ENCODE measurements around the gene EXOC4.
A peak's percentile ranks its signal among the peaks of the same experiment; 100 is the strongest.
"Not testable (repeated sequence)": the region's sequence is repeated elsewhere in the genome, so short reads cannot be mapped to it uniquely, and the experiment has no call there.

Gene EXOC4

GRCh38 chr7:134068670-134069069, 815.8 kb downstream of the EXOC4 start:
- DNase-seq: no peak

GRCh38 chr7:134069187-134069586, 816.3 kb downstream of the EXOC4 start:
- DNase-seq: no peak

- DNase-seq: no peak
These were observed 817.8 kb downstream of the EXOC4 start for GRCh38 chr7:134070673-134071072.

- no peak for DNase-seq
These were observed 818.8 kb downstream of the EXOC4 start for GRCh38 chr7:134071355-134072331.

- DNase-seq: no peak
These were observed 820.4 kb downstream of the EXOC4 start for GRCh38 chr7:134073276-134073675.

- no peak for DNase-seq
These were observed 822.9 kb downstream of the EXOC4 start for GRCh38 chr7:134075799-134076198.

GRCh38 chr7:134077560-134077959, 824.7 kb downstream of the EXOC4 start:
- DNase-seq: not testable (repeated sequence)

- DNase-seq: no peak
These were observed 826.1 kb downstream of the EXOC4 start for GRCh38 chr7:134078991-134079390.

GRCh38 chr7:134081695-134082094, 828.8 kb downstream of the EXOC4 start:
- DNase-seq: no peak

- DNase-seq: no peak
These were observed 831.0 kb downstream of the EXOC4 start for GRCh38 chr7:134083766-134084487.

- peak; percentile 3 for DNase-seq
These were observed 831.7 kb downstream of the EXOC4 start for GRCh38 chr7:134084488-134085144.

GRCh38 chr7:134085311-134085710, 832.4 kb downstream of the EXOC4 start:
- DNase-seq: no peak

GRCh38 chr7:134086998-134087735, 834.3 kb downstream of the EXOC4 start:
- no peak for DNase-seq

GRCh38 chr7:134088199-134088598, 835.3 kb downstream of the EXOC4 start:
- no peak for DNase-seq

- no peak for DNase-seq
These were observed 836.6 kb downstream of the EXOC4 start for GRCh38 chr7:134089446-134089845.

- no peak for DNase-seq
These were observed 845.2 kb downstream of the EXOC4 start for GRCh38 chr7:134098072-134098471.

- DNase-seq: no peak
These were observed 848.8 kb downstream of the EXOC4 start for GRCh38 chr7:134101716-134102115.

GRCh38 chr7:134104166-134104565, 851.3 kb downstream of the EXOC4 start:
- no peak for DNase-seq

- no peak for DNase-seq
These were observed 853.0 kb downstream of the EXOC4 start for GRCh38 chr7:134105841-134106240.

- DNase-seq: no peak
These were observed 855.9 kb downstream of the EXOC4 start for GRCh38 chr7:134108802-134109201.

- no peak for DNase-seq
These were observed 860.8 kb downstream of the EXOC4 start for GRCh38 chr7:134113655-134114054.

- no peak for DNase-seq
These were observed 862.1 kb downstream of the EXOC4 start for GRCh38 chr7:134114992-134115391.
